Prostate gland (tissue), 2 donors: ENCODE results near the gene EFCAB5. TPM values are rescaled to one million over a fixed set of nuclear protein-coding genes. Genes with fewer than 3 reads are reported as not detected.
"Not testable (repeated sequence)": the region's sequence is repeated elsewhere in the genome, so short reads cannot be mapped to it uniquely, and the experiment has no call there.

Experiments
- DNase-seq: peaks from one replicate; pipeline ENCODE4 v3.0.0-alpha.2; 2019; ENCODE audit warnings: low spot score
- H3K27ac ChIP-seq, 2 donors: fragments of 200-600 bp; sonication (generic); 2 replicates each; pipeline ENCODE4 v1.5.1; 2017 to 2019
- H3K27me3 ChIP-seq: fragments of 200-600 bp; sonication (generic); replicated peaks from 2 replicates; pipeline ENCODE4 v1.5.1; 2019; ENCODE audit not compliant: insufficient read depth
- H3K36me3 ChIP-seq, 2 donors: fragments of 200-600 bp; sonication (generic); 1 replicate in 1 of 2; 2 replicates in 1 of 2; pipeline versions ENCODE4 v1.5.1 to v1.8.1; 2017 to 2019
- H3K4me1 ChIP-seq: fragments of 200-600 bp; sonication (generic); replicated peaks from 2 replicates; pipeline ENCODE4 v1.5.1; 2019
- H3K4me3 ChIP-seq, 2 donors: fragments of 200-600 bp; sonication (generic); 2 replicates each; pipeline ENCODE4 v1.5.1; 2017 to 2019
- H3K9me3 ChIP-seq: fragments of 200-600 bp; sonication (generic); 2 replicates; pipeline ENCODE4 v1.5.1; 2017
- CTCF ChIP-seq, 4 experiments: fragments of 200-600 bp in 2 of 4; fragments of 450-650 bp in 2 of 4; sonication (generic) in 2 of 4; IDR thresholded peaks; 1 replicate in 3 of 4; 2 replicates in 1 of 4; pipeline ENCODE4 v1.5.1; 2016 to 2019; ENCODE audit warnings: antibody characterized with exemption in 4 of 4, mild to moderate bottlenecking in 2 of 4, moderate library complexity in 2 of 4
- POLR2A ChIP-seq: fragments of 450-650 bp; IDR thresholded peaks from one replicate; pipeline ENCODE4 v1.6.1; 2016; ENCODE audit warnings: antibody characterized with exemption, mild to moderate bottlenecking
- POLR2AphosphoS5 ChIP-seq: sonication (generic); formaldehyde crosslinking; IDR thresholded peaks from one replicate; pipeline ENCODE4 v1.6.1; 2017; ENCODE audit warnings: antibody characterized with exemption
- WGBS: methylation state at CpG from one replicate; pipeline ENCODE4 v1.1.5; 2018; 5-methylcytosine and 5-hydroxymethylcytosine counted together
- intact Hi-C: fragments of 100-400 bp; cut with DNase I; formaldehyde crosslinking; loops from one replicate; pipeline ENCODE4 v1.14.2; 2022
- total RNA-seq, 2 donors: library from RNA; depleted of rRNA; stranded (reverse); fragments of >200 nt; gene quantifications; one replicate each; pipeline ENCODE4 v1.1.0, GENCODE V29; 2016

EFCAB5 gene
- total RNA-seq, 2 donors from 2014 or later: 0.57 TPM; not detected in 1

GRCh38 chr17:30082773-30083172 lies 141.3 kb downstream of the EFCAB5 start:
- Histone ChIP-seq H3K9me3 (no peaks in the 10 kb centered on the region), H3K27me3 (no peaks in the 10 kb centered on the region), H3K4me3 (no peak overlapping the region), H3K27ac (no peak overlapping the region), H3K36me3 (no peaks in the 10 kb centered on the region), H3K4me1 (no peaks in the 10 kb centered on the region)
- 95% methylated on average over 5 of the region's 5 CpGs for WGBS
- TF ChIP-seq POLR2AphosphoS5 (no peak), CTCF (IDR thresholded peaks at IDR 0.05) (no peak), POLR2A (no peak)
- DNase-seq: no peak
- intact Hi-C loops: no loop called here

- H3K4me1 ChIP-seq: no peaks in the 10 kb centered on the region
Measured at GRCh38 chr17:30084788-30085187, 143.4 kb downstream of the EFCAB5 start.

GRCh38 chr17:30086896-30087295 lies 145.5 kb downstream of the EFCAB5 start:
- no peak overlapping the region for H3K27ac ChIP-seq
- no peak for TF ChIP-seq POLR2AphosphoS5
- no peak for TF ChIP-seq POLR2A
- no peak for TF ChIP-seq CTCF (IDR thresholded peaks at IDR 0.05)
- no peak for DNase-seq
- H3K36me3 ChIP-seq: no peaks in the 10 kb centered on the region
- H3K4me3 ChIP-seq: no peak overlapping the region
- H3K4me1 ChIP-seq: no peaks in the 10 kb centered on the region
- intact Hi-C loops: no loop called here
- no peaks in the 10 kb centered on the region for H3K27me3 ChIP-seq
- 95% methylated on average over 2 of the region's 2 CpGs for WGBS
- no peaks in the 10 kb centered on the region for H3K9me3 ChIP-seq

More at GRCh38 chr17:30084788-30085187, 143.4 kb downstream of the EFCAB5 start:
- intact Hi-C loops: no loop called here
- no peak for DNase-seq
- TF ChIP-seq CTCF (IDR thresholded peaks at IDR 0.05): no peak
- TF ChIP-seq POLR2AphosphoS5: no peak
- no peak for TF ChIP-seq POLR2A
- Histone ChIP-seq H3K4me3 (no peak overlapping the region), H3K27ac (no peak overlapping the region), H3K36me3 (no peaks in the 10 kb centered on the region), H3K27me3 (no peaks in the 10 kb centered on the region), H3K9me3 (no peaks in the 10 kb centered on the region)
- 29% methylated on average over 6 of the region's 6 CpGs for WGBS

GRCh38 chr17:30087431-30087830 lies 146.0 kb downstream of the EFCAB5 start:
- 90% methylated on average over 3 of the region's 3 CpGs for WGBS
- H3K27me3 ChIP-seq, DNase-seq, H3K36me3 ChIP-seq, H3K4me3 ChIP-seq, H3K4me1 ChIP-seq, H3K9me3 ChIP-seq, H3K27ac ChIP-seq, intact Hi-C loops: not testable (repeated sequence)

- Histone ChIP-seq H3K36me3 (no peaks in the 10 kb centered on the region), H3K4me3 (no peak overlapping the region), H3K9me3 (no peaks in the 10 kb centered on the region), H3K27ac (no peak overlapping the region), H3K27me3 (no peaks in the 10 kb centered on the region), H3K4me1 (no peaks in the 10 kb centered on the region)
- intact Hi-C loops: loop anchor here (10.0 kb wide), 1 partner anchor 286 kb away; no protein-coding TSS in a partner anchor
- DNase-seq: no peak
- no peak for TF ChIP-seq POLR2A
- TF ChIP-seq CTCF (IDR thresholded peaks at IDR 0.05): no peak
- TF ChIP-seq POLR2AphosphoS5: no peak
- WGBS: 80% methylated on average over 4 of the region's 4 CpGs
Measured at GRCh38 chr17:30091121-30091670, 149.8 kb downstream of the EFCAB5 start.
